ENCODE measurements around the gene TMEM72. TPM values are rescaled to one million over a fixed set of nuclear protein-coding genes. Genes with fewer than 3 reads are reported as not detected.

The TMEM72 gene
- total and polyA plus RNA-seq, 2 experiments from 2014 or later: not detected

GRCh38 chr10:44914891-44915290 lies 3.8 kb downstream of the TMEM72 start:
- H3K27me3 Mint-ChIP-seq (ENCODE audit: insufficient read depth, low read depth, poor library complexity): peaks cover 7% of the 10 kb centered on the region
- Histone ChIP-seq H3K4me2 (no peak overlapping the region), H4K20me1 (replicated peaks; ENCODE audit: insufficient read depth) (no peaks in the 10 kb centered on the region), H3K27ac (ENCODE audit: low read depth) (no peak overlapping the region), H2AFZ (no peak overlapping the region), H3K4me3 (no peak overlapping the region), H3K27me3 (ENCODE audit: insufficient read depth) (no peaks in the 10 kb centered on the region), H3K36me3 (ENCODE audit: insufficient read depth) (no peaks in the 10 kb centered on the region), H3K79me2 (replicated peaks; ENCODE audit: insufficient read depth) (no peaks in the 10 kb centered on the region), H3K4me1 (ENCODE audit: insufficient read depth) (no peaks in the 10 kb centered on the region), H3F3A (replicated peaks; ENCODE audit: low read depth) (no peaks in the 10 kb centered on the region), H3K9me2 (ENCODE audit: insufficient read depth) (0 out of 2 replicates have a peak, but pooled peaks cover 2% of the 10 kb centered on the region)
- no peak for ATAC-seq
- no peak overlapping the region for H3K4me3 Mint-ChIP-seq
- peaks cover 11% of the 10 kb centered on the region; the same call in 2 of the 3 replicates for H3K9me3 Mint-ChIP-seq
- peaks cover 15% of the 10 kb centered on the region for H3K4me1 Mint-ChIP-seq
- H3K27ac Mint-ChIP-seq: no peak overlapping the region
- no peak for DNase-seq (ENCODE audit: low spot score)
- no peak for TF ChIP-seq EZH2 (IDR thresholded peaks at IDR 0.05; ENCODE audit: low read depth, unreplicated experiment)
- no peak for TF ChIP-seq JUNB (IDR thresholded peaks at IDR 0.05; ENCODE audit: unreplicated experiment)
- no peak for TF ChIP-seq REST (IDR thresholded peaks at IDR 0.05; ENCODE audit: unreplicated experiment)
- TF ChIP-seq NANOG (IDR thresholded peaks at IDR 0.05; ENCODE audit: borderline replicate concordance): no peak
- TF ChIP-seq EZH2phosphoT487 (IDR thresholded peaks at IDR 0.05; ENCODE audit: unreplicated experiment): no peak
- TF ChIP-seq STAT1 (IDR thresholded peaks at IDR 0.05; ENCODE audit: unreplicated experiment): no peak
- no peak for TF ChIP-seq CTCF (conservative IDR thresholded peaks at IDR 0.05; ENCODE audit: low read depth in 2 of 2)
- TF ChIP-seq ZNF462 (CRISPR knock-in tag; IDR thresholded peaks at IDR 0.05): no peak
- no peak for TF ChIP-seq POLR2AphosphoS5 (IDR thresholded peaks at IDR 0.05; ENCODE audit: low read depth)
- TF ChIP-seq ETS1 (IDR thresholded peaks at IDR 0.05): no peak
- TF ChIP-seq ZNF331 (CRISPR knock-in tag; IDR thresholded peaks at IDR 0.05; ENCODE audit: low read depth): no peak
- no peak for TF ChIP-seq ZNF114 (CRISPR knock-in tag; IDR thresholded peaks at IDR 0.05)
- TF ChIP-seq CREB1 (CRISPR knock-in tag; IDR thresholded peaks at IDR 0.05; ENCODE audit: low read depth): no peak
- peaks cover 4% of the 10 kb centered on the region; the same call in 1 of the 3 replicates for H3K36me3 Mint-ChIP-seq (ENCODE audit: low read depth)

Measured in GM23338 (cell line).